DND-41 (cell line): Measurements from ENCODE around the gene CRHR2.

Experiments
- ATAC-seq: fragments of 200-7000 bp; cut with Tn5 transposase; 3 replicates; pipeline ENCODE4 v1.9.1; 2021; ENCODE audit warnings: low read depth; ENCODE audit not compliant: insufficient read depth
- DNase-seq: peaks from one replicate; pipeline ENCODE4 v3.0.0-alpha.2; 2020
- H2AFZ ChIP-seq: 2 replicates; pipeline ENCODE4 v1.6.0; 2012; ENCODE audit warnings: low read depth, low read length
- H3K27ac ChIP-seq: 2 replicates; pipeline ENCODE4 v1.5.1; 2012; ENCODE audit warnings: low read length, inconsistent platforms
- H3K27me3 ChIP-seq: fragments of 200-600 bp; sonication (generic); 2 replicates; pipeline ENCODE4 v1.6.0; 2012; ENCODE audit warnings: low read length, mild to moderate bottlenecking, inconsistent platforms; ENCODE audit not compliant: insufficient read depth, poor library complexity
- H3K36me3 ChIP-seq: 2 replicates; pipeline ENCODE4 v1.5.1; 2012; ENCODE audit warnings: low read length, inconsistent platforms; ENCODE audit not compliant: insufficient read depth
- H3K4me1 ChIP-seq: 2 replicates; pipeline ENCODE4 v1.5.1; 2012; ENCODE audit warnings: mild to moderate bottlenecking, low read length; ENCODE audit not compliant: insufficient read depth
- H3K4me2 ChIP-seq: 2 replicates; pipeline ENCODE4 v1.6.0; 2012; ENCODE audit warnings: mild to moderate bottlenecking, moderate library complexity, low read length, inconsistent platforms; ENCODE audit not compliant: insufficient read depth
- H3K4me3 ChIP-seq, 2 experiments: fragments of 200-600 bp in 1 of 2; shearing (Covaris generic) in 1 of 2; 2 replicates each; pipeline ENCODE4 v1.5.1; 2012 to 2016; ENCODE audit warnings: inconsistent platforms in 2 of 2, low read length in 2 of 2, mild to moderate bottlenecking in 2 of 2, low read depth in 1 of 2, moderate library complexity in 1 of 2
- H3K79me2 ChIP-seq: 2 replicates; pipeline ENCODE4 v1.6.0; 2012; ENCODE audit warnings: low read length, inconsistent platforms; ENCODE audit not compliant: insufficient read depth
- H3K9ac ChIP-seq: 2 replicates; pipeline ENCODE4 v1.6.0; 2012; ENCODE audit warnings: low read depth, mild to moderate bottlenecking, inconsistent platforms, low read length, moderate library complexity
- H3K9me3 ChIP-seq: 2 replicates; pipeline ENCODE4 v1.5.1; 2012; ENCODE audit warnings: low read length, moderate library complexity, mild to moderate bottlenecking, inconsistent platforms; ENCODE audit not compliant: insufficient read depth, severe bottlenecking
- H4K20me1 ChIP-seq: 2 replicates; pipeline ENCODE4 v1.6.0; 2012; ENCODE audit warnings: low read length; ENCODE audit not compliant: insufficient read depth
- EZH2 ChIP-seq: IDR thresholded peaks from 3 replicates; pipeline ENCODE4 v1.6.1; 2012; ENCODE audit warnings: borderline replicate concordance, low read depth, mild to moderate bottlenecking, moderate library complexity, low read length, inconsistent platforms; ENCODE audit not compliant: severe bottlenecking
- TF ChIP-seq, protein P1 (sequence below): IDR thresholded peaks from 2 replicates; pipeline ENCODE4 v1.5.1; 2012; ENCODE audit warnings: borderline replicate concordance, low read length, moderate library complexity, mild to moderate bottlenecking; ENCODE audit not compliant: poor library complexity, severe bottlenecking; ENCODE audit errors: extremely low read depth

CRHR2 gene

DNA sequence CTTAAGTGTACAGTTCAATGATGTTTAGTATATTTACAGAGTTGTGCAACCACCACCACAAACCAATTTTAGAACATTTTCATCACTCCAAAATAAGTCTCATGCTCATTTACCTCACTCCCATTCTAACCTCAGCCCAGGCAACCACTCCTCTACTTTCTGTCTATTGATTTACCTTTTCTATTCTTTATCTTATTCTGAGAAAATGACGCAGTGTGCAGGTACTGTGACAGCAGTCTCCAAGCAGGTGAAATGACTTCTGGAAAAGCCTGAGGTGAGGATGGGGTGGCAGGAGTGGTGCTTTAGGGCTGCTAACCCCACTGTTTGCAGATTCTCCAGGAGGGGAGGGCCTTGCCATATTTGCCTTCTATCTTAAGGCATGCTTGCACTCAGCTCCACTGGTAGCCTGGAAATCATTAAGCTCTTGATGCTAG lies 48.0 kb downstream of the CRHR2 start:
- H4K20me1 ChIP-seq = 0 out of 2 replicates have a peak, but pooled peaks cover 4% of the 10 kb centered on the region
- ATAC-seq = peak; percentile 39; the same call in 1 of the 3 replicates

DNA sequence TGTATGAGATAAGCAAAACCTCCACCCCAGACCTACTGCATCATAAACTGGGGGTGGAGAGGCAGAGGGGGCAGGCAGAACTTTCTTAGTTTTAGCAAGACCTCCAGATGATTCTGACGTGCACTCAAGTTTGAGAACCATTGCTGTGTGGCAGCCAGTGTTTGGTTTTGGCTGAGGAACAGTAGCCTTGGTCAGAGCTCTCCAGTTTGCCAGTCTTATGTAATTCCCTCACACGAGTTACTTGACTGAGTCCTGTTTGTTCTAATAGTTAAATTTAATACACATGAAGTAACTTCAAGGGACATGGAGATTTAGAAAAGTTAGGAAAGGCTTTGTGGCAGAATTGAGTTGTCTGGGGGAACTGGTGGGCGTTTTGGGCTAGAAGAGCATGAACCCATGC lies 49.0 kb downstream of the CRHR2 start:
- no peak overlapping the region for H3K27ac ChIP-seq
- H3K9me3 ChIP-seq = no peaks in the 10 kb centered on the region
- DNase-seq = no peak
- H3K9ac ChIP-seq = no peak overlapping the region
- no peaks in the 10 kb centered on the region for H3K27me3 ChIP-seq
- 0 out of 2 replicates have a peak, but pooled peaks cover 5% of the 10 kb centered on the region for H4K20me1 ChIP-seq
- peaks cover 14% of the 10 kb centered on the region for H3K79me2 ChIP-seq
- ATAC-seq = no peak
- no peak overlapping the region for H3K4me3 ChIP-seq
- TF ChIP-seq EZH2 = no peak
- TF ChIP-seq, protein P1, sequence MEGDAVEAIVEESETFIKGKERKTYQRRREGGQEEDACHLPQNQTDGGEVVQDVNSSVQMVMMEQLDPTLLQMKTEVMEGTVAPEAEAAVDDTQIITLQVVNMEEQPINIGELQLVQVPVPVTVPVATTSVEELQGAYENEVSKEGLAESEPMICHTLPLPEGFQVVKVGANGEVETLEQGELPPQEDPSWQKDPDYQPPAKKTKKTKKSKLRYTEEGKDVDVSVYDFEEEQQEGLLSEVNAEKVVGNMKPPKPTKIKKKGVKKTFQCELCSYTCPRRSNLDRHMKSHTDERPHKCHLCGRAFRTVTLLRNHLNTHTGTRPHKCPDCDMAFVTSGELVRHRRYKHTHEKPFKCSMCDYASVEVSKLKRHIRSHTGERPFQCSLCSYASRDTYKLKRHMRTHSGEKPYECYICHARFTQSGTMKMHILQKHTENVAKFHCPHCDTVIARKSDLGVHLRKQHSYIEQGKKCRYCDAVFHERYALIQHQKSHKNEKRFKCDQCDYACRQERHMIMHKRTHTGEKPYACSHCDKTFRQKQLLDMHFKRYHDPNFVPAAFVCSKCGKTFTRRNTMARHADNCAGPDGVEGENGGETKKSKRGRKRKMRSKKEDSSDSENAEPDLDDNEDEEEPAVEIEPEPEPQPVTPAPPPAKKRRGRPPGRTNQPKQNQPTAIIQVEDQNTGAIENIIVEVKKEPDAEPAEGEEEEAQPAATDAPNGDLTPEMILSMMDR = no peak
- H3K4me2 ChIP-seq = no peak overlapping the region
- H3K36me3 ChIP-seq = peaks cover 80% of the 10 kb centered on the region
- no peaks in the 10 kb centered on the region for H3K4me1 ChIP-seq
- no peak overlapping the region for H2AFZ ChIP-seq

More for the DNA sequence above, 48.0 kb downstream of the CRHR2 start:
- Histone ChIP-seq H3K4me2 (no peak overlapping the region), H3K4me3 (no peak overlapping the region), H2AFZ (no peak overlapping the region), H3K27ac (no peak overlapping the region), H3K4me1 (no peaks in the 10 kb centered on the region), H3K36me3 (peaks cover 70% of the 10 kb centered on the region), H3K27me3 (no peaks in the 10 kb centered on the region), H3K9me3 (no peaks in the 10 kb centered on the region), H3K79me2 (0 out of 2 replicates have a peak, but pooled peaks cover 9% of the 10 kb centered on the region), H3K9ac (no peak overlapping the region)
- TF ChIP-seq, protein P1 = no peak
- TF ChIP-seq EZH2 = no peak
- DNase-seq = no peak

DNA sequence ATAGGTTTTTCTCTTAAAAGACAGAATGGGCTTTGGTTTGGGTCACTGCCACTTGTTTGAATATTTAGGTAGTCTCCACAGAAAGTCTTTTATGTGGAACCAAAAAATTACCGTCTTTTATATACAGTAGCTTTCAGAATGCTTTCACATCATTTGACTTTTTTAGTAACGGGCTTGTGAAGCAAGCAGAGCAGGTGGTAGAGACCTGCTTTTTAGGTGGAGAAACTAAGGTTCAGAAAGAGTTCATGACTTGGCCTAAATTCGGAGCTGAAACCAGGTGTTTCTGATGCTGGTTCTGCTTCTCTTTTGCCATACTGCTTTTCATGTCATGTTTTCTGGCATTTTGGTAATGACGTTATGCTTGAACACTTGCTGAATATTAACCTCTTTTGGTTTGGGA lies 51.3 kb downstream of the CRHR2 start:
- ATAC-seq (no peak), DNase-seq (no peak)
- H3K4me3 ChIP-seq = no peak overlapping the region
- H3K27me3 ChIP-seq = no peaks in the 10 kb centered on the region
- TF ChIP-seq EZH2 = no peak
- TF ChIP-seq, protein P1 = no peak
- no peak overlapping the region for H2AFZ ChIP-seq
- peaks cover 100% of the 10 kb centered on the region for H3K36me3 ChIP-seq
- H3K27ac ChIP-seq = no peak overlapping the region
- peaks cover 8% of the 10 kb centered on the region; the same call in 1 of the 2 replicates for H4K20me1 ChIP-seq
- no peak overlapping the region for H3K9ac ChIP-seq
- H3K4me1 ChIP-seq = no peaks in the 10 kb centered on the region
- H3K79me2 ChIP-seq = peaks cover 13% of the 10 kb centered on the region
- no peak overlapping the region for H3K4me2 ChIP-seq
- H3K9me3 ChIP-seq = no peaks in the 10 kb centered on the region
